NCI-H446 treated with DMSO at 0.1 percent for 48 hours (cell line): Measurements from ENCODE around the gene KRT7.
"Not testable (repeated sequence)": the region's sequence is repeated elsewhere in the genome, so short reads cannot be mapped to it uniquely, and the experiment has no call there.

Experiments used
- DNase-seq: peaks from one replicate; lab custom pipeline; 2025; lab: John Stamatoyannopoulos, UW

The KRT7 gene

GRCh38 chr12:52278575-52279421 is 45.8 kb downstream of the KRT7 start:
- no peak for DNase-seq

- DNase-seq, result no peak
Measured at GRCh38 chr12:52279422-52280318, 46.6 kb downstream of the KRT7 start.

- no peak for DNase-seq
Measured at GRCh38 chr12:52280319-52280795, 47.3 kb downstream of the KRT7 start.

GRCh38 chr12:52280796-52281560 is 47.9 kb downstream of the KRT7 start:
- no peak for DNase-seq

- DNase-seq, result no peak
Measured at GRCh38 chr12:52284562-52285171, 51.6 kb downstream of the KRT7 start.

GRCh38 chr12:52285172-52285745 is 52.2 kb downstream of the KRT7 start:
- no peak for DNase-seq

- no peak for DNase-seq
Measured at GRCh38 chr12:52285851-52286530, 52.9 kb downstream of the KRT7 start.

- not testable (repeated sequence) for DNase-seq
Measured at GRCh38 chr12:52286857-52287785, 54.1 kb downstream of the KRT7 start.

GRCh38 chr12:52287816-52288805 is 55.1 kb downstream of the KRT7 start:
- not testable (repeated sequence) for DNase-seq

- not testable (repeated sequence) for DNase-seq
Measured at GRCh38 chr12:52290483-52291134, 57.6 kb downstream of the KRT7 start.

- no peak for DNase-seq
Measured at GRCh38 chr12:52291267-52291935, 58.4 kb downstream of the KRT7 start, which contains the start of gene KRT81. KRT81 (minus strand) TSS chr12:52291534; CDS start chr12:52291465, 69 bp downstream.

GRCh38 chr12:52293926-52294325 is 60.9 kb downstream of the KRT7 start:
- DNase-seq, result no peak

GRCh38 chr12:52294803-52295202 is 61.8 kb downstream of the KRT7 start:
- no peak for DNase-seq

- DNase-seq, result no peak
Measured at GRCh38 chr12:52295663-52296062, 62.6 kb downstream of the KRT7 start.

GRCh38 chr12:52296572-52297215 is 63.7 kb downstream of the KRT7 start:
- DNase-seq, result no peak
